Sigmoid colon (tissue), 7 donors: ENCODE data around the gene SYNC. TPM values are rescaled to one million over a fixed set of nuclear protein-coding genes. Genes with fewer than 3 reads are reported as not detected.
A peak's percentile ranks its signal among the peaks of the same experiment; 100 is the strongest.
"Not testable (repeated sequence)": the region's sequence is repeated elsewhere in the genome, so short reads cannot be mapped to it uniquely, and the experiment has no call there.

ENCODE experiments used
- DNase-seq: peaks from one replicate; pipeline ENCODE4 v3.0.0-alpha.2; 2019
- H3K27ac ChIP-seq, 4 donors: fragments of 200-600 bp; sonication (generic); one replicate each; pipeline ENCODE4 v1.5.1; 2016 to 2019; ENCODE audit warnings: mild to moderate bottlenecking in 1 of 4
- H3K27me3 ChIP-seq, 3 donors: fragments of 200-600 bp; sonication (generic); one replicate each; pipeline ENCODE4 v1.5.1; 2019; ENCODE audit warnings: mild to moderate bottlenecking in 1 of 3
- H3K36me3 ChIP-seq, 4 donors: fragments of 200-600 bp; sonication (generic); one replicate each; pipeline ENCODE4 v1.5.1; 2016 to 2019
- H3K4me1 ChIP-seq, 4 donors: fragments of 200-600 bp; sonication (generic); one replicate each; pipeline ENCODE4 v1.5.1; 2017 to 2019
- H3K4me3 ChIP-seq, 4 donors: fragments of 200-600 bp; sonication (generic); one replicate each; pipeline ENCODE4 v1.5.1; 2017 to 2019; ENCODE audit warnings: mild to moderate bottlenecking in 2 of 4, moderate library complexity in 1 of 4
- H3K9me3 ChIP-seq, 4 donors: fragments of 200-600 bp in 3 of 4; sonication (generic) in 3 of 4; one replicate each; pipeline versions ENCODE4 v1.5.1 to v1.6.1; 2013 to 2019
- EP300 ChIP-seq, 4 donors: sonication (generic); formaldehyde crosslinking; IDR thresholded peaks; one replicate each; pipeline ENCODE4 v1.6.1; 2017; ENCODE audit warnings: antibody characterized with exemption in 4 of 4
- POLR2A ChIP-seq, 2 donors: fragments of 450-650 bp; IDR thresholded peaks; one replicate each; pipeline ENCODE4 v1.6.1; 2016; ENCODE audit warnings: antibody characterized with exemption in 2 of 2, mild to moderate bottlenecking in 2 of 2, moderate library complexity in 2 of 2
- POLR2AphosphoS5 ChIP-seq, 4 donors: sonication (generic); formaldehyde crosslinking; IDR thresholded peaks; one replicate each; pipeline ENCODE4 v1.6.1; 2017; ENCODE audit warnings: antibody characterized with exemption in 4 of 4
- WGBS, 2 donors: extraction: QIAGEN DNeasy Blood & Tissue Kit; methylation state at CpG; one replicate each; pipeline ENCODE4 v1.1.7; 2013; 5-methylcytosine and 5-hydroxymethylcytosine counted together
- intact Hi-C: fragments of 100-400 bp; cut with DNase I; formaldehyde crosslinking; loops from one replicate; pipeline ENCODE4 v1.15.1; 2023
- polyA plus RNA-seq, 3 donors: library from polyadenylated mRNA; stranded (reverse); fragments of 200-250 nt; gene quantifications; one replicate each; pipeline ENCODE4 v1.2.3, GENCODE V29; 2013
- total RNA-seq, 4 donors: library from RNA; depleted of rRNA; stranded (reverse); fragments of >200 nt; gene quantifications; one replicate each; pipeline ENCODE4 v1.1.0, GENCODE V29; 2016
- TF ChIP-seq, protein P1 (sequence below), 4 experiments: fragments of 450-650 bp in 3 of 4; fragments of 200-600 bp in 1 of 4; IDR thresholded peaks; one replicate each; pipeline ENCODE4 v1.5.1; 2016 to 2019; ENCODE audit warnings: antibody characterized with exemption in 4 of 4, mild to moderate bottlenecking in 3 of 4, moderate library complexity in 2 of 4
- donor health status: healthy with polysubstance abuse.
- donor health status: Bipolar disorder and iron deficiency.
- donor health status: healthy.

SYNC gene
- total and polyA plus RNA-seq, 7 donors, result 6.9 to 87.5 (median 22.5) TPM

DNA sequence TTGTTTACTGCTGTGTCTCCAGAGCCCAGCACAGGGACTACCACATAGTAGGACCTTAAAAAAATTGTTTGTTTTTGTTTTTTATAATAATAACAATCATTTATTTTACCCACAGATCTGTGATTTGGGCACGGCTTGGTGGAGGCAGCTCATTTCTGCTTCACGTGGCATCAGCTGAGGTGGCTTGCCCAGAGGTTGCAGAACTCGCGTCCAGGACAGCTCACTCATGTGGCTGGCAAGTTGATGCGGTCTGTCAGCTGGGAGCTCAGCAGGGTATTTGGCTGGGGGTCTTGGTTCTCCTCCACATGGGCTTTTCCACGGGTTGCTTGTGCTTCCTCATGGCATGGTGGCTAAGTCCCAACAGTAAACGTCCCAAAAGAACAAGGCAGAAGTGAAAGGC lies 2.9 kb upstream of the SYNC start:
- 92 to 94% methylated on average over 7 of the region's 7 CpGs for WGBS, 2 donors
- no peak for DNase-seq
- no peak for TF ChIP-seq EP300 (IDR thresholded peaks at IDR 0.05)
- TF ChIP-seq POLR2AphosphoS5 (IDR thresholded peaks at IDR 0.05), result no peak
- TF ChIP-seq, protein P1, sequence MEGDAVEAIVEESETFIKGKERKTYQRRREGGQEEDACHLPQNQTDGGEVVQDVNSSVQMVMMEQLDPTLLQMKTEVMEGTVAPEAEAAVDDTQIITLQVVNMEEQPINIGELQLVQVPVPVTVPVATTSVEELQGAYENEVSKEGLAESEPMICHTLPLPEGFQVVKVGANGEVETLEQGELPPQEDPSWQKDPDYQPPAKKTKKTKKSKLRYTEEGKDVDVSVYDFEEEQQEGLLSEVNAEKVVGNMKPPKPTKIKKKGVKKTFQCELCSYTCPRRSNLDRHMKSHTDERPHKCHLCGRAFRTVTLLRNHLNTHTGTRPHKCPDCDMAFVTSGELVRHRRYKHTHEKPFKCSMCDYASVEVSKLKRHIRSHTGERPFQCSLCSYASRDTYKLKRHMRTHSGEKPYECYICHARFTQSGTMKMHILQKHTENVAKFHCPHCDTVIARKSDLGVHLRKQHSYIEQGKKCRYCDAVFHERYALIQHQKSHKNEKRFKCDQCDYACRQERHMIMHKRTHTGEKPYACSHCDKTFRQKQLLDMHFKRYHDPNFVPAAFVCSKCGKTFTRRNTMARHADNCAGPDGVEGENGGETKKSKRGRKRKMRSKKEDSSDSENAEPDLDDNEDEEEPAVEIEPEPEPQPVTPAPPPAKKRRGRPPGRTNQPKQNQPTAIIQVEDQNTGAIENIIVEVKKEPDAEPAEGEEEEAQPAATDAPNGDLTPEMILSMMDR (IDR thresholded peaks at IDR 0.05), result no peak
- TF ChIP-seq POLR2A (IDR thresholded peaks at IDR 0.05), result no peak
- H3K9me3 ChIP-seq, result no peaks in the 10 kb centered on the region
- H3K4me3 ChIP-seq, result no peak overlapping the region
- no peaks in the 10 kb centered on the region for H3K27me3 ChIP-seq
- peak overlapping the region; percentile 54 to 95 (median 75) for H3K27ac ChIP-seq
- H3K36me3 ChIP-seq, result no peaks in the 10 kb centered on the region
- peaks cover 0 to 49% (median 45%) of the 10 kb centered on the region in 4 donors for H3K4me1 ChIP-seq
- intact Hi-C loops, result no loop called here

DNA sequence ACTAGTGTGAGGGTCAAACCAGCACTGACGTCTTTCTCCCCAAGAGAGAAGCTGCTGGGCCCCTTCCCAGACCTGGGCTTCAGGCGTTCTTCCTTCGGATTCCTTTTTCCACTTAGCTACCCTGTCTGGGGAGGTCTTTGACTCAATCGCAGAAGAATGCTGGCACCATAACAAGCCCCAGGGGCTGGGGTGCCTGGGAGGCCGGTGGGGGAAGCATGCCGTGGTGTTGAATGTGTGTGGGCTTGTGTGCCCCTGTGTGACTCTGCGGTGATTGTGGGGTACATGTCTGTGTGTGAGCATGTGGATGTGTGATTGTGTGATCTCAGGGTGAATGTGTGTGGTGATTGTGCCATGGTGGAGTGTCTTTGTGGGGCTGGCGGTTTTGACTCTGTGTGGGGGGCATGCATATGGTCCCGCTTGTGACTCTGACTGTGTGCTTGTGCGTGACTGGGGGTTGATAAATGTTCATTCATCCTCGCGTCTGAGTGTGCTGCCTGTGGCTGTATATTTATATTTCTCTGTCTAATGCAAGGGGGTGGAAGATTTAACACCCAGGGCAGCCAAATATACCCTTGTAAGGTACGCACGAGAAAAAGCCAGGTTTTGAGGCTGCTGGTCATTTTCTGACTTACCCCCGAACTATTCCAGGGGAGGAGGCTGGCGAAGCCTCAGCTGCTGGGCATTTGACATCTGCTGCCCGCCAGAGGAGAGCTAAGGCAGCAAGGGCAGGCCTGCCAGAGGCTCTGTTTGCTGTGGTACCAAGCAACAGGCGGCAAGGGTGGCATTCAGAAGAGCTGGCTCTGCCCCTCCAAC lies 1.1 kb upstream of the SYNC start:
- H3K36me3 ChIP-seq, result no peaks in the 10 kb centered on the region
- H3K27me3 ChIP-seq, result no peaks in the 10 kb centered on the region
- H3K4me1 ChIP-seq, result peaks cover 0 to 59% (median 46%) of the 10 kb centered on the region in 4 donors
- no peaks in the 10 kb centered on the region for H3K9me3 ChIP-seq
- DNase-seq, result peak; percentile 77
- peak overlapping the region; percentile 60 to 87 (median 74) for H3K4me3 ChIP-seq
- peak overlapping the region; percentile 86 to 95 (median 93) for H3K27ac ChIP-seq
- WGBS, 2 donors, result 60 to 65% methylated on average over 18 of the region's 18 CpGs
- intact Hi-C loops, result loop anchor here (5.0 kb wide), 1 partner anchor 51 kb away; the partner anchor contains the start of genes RBBP4 and ZBTB8OS
- TF ChIP-seq EP300 (IDR thresholded peaks at IDR 0.05) (peak in 1 of 4 donors; percentile 57), POLR2AphosphoS5 (IDR thresholded peaks at IDR 0.05) (peak; percentile 21 to 66 (median 30)), POLR2A (IDR thresholded peaks at IDR 0.05) (no peak)
- TF ChIP-seq, protein P1 (IDR thresholded peaks at IDR 0.05), result no peak

DNA sequence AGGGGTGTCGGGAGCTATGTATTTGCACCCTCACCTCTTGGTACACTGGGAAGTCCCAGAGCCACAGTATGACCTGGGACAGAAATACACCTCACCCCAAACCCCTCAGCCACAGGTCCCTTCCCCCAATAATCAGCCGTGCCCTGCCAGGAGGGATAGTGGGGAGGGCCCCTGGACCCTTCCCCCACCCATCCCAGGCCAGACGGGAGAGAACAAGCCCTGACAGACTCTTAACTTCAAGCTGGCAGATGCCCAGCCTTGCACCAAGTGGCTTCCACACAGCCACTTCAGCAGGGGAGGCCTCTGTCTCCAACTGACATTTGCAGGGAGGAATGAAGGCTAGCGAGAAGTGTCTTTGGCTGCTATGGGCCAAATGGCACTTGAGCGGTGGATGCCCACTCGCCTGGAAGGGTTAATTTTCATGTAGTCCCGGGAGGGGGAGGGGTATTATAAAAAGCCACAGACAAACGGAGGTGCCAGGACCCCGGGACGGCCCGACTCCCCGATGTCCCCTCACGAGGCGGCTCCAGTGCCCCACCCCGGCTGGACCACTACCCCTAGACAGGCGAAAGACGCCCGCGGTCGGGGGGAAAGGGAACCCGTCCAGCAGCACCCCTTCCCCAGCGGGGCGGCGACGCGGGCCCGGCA lies 495 bp downstream of the SYNC start:
- intact Hi-C loops, result loop anchor here (5.0 kb wide), 1 partner anchor 50 kb away; the partner anchor contains the start of genes RBBP4 and ZBTB8OS
- no peaks in the 10 kb centered on the region for H3K36me3 ChIP-seq
- peaks cover 0 to 59% (median 46%) of the 10 kb centered on the region in 4 donors for H3K4me1 ChIP-seq
- DNase-seq, result peak; percentile 74
- H3K4me3 ChIP-seq, result peak overlapping the region; percentile 60 to 87 (median 74)
- no peak for TF ChIP-seq POLR2A (IDR thresholded peaks at IDR 0.05)
- no peak for TF ChIP-seq EP300 (IDR thresholded peaks at IDR 0.05)
- TF ChIP-seq, protein P1 (IDR thresholded peaks at IDR 0.05), result no peak
- TF ChIP-seq POLR2AphosphoS5 (IDR thresholded peaks at IDR 0.05), result peak in 1 of 4 donors; percentile 4
- no peaks in the 10 kb centered on the region for H3K9me3 ChIP-seq
- H3K27me3 ChIP-seq, result no peaks in the 10 kb centered on the region
- H3K27ac ChIP-seq, result peak overlapping the region; percentile 86 to 95 (median 93)
- WGBS, 2 donors, result 9 to 17% methylated on average over 27 of the region's 27 CpGs

DNA sequence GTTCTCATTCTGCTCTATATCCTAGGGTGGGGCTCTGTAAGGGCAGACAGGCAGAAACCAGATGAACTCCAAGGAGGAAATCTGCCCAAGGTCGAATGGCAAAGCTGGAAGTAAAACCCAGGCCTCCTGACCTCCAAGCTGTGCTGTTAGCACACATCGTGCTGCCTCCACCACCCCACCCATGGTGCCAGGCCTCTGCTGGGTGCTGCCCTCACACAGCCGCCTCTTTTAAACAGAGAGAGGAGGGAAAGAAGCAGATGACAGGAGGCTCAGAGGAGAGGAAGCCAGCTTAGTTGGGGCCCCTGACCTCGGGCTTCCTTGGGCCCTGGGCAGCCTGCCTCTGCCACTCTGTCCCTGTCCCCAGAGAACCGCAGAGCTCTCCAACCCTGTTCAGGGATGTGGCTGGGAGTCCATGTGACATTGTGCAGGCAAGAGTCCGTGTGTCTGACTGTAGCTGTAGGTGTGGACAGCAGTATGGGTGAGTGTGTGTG lies 1.1 kb downstream of the SYNC start:
- Histone ChIP-seq H3K4me3 (peak overlapping the region; percentile 60 to 87 (median 74)), H3K36me3 (peaks cover 0 to 5% (median 0%) of the 10 kb centered on the region in 4 donors), H3K27ac (peak overlapping the region; percentile 86 to 95 (median 93)), H3K9me3 (no peaks in the 10 kb centered on the region), H3K27me3 (no peaks in the 10 kb centered on the region), H3K4me1 (peaks cover 0 to 54% (median 43%) of the 10 kb centered on the region in 4 donors)
- intact Hi-C loops, result loop anchor here (5.0 kb wide), 1 partner anchor 49 kb away; the partner anchor contains the start of genes RBBP4 and ZBTB8OS
- peak in 1 of 2 donors; percentile 26 for TF ChIP-seq POLR2A (IDR thresholded peaks at IDR 0.05)
- no peak for TF ChIP-seq POLR2AphosphoS5 (IDR thresholded peaks at IDR 0.05)
- no peak for DNase-seq
- WGBS, 2 donors, result 15 to 51% methylated on average over 6 of the region's 6 CpGs

DNA sequence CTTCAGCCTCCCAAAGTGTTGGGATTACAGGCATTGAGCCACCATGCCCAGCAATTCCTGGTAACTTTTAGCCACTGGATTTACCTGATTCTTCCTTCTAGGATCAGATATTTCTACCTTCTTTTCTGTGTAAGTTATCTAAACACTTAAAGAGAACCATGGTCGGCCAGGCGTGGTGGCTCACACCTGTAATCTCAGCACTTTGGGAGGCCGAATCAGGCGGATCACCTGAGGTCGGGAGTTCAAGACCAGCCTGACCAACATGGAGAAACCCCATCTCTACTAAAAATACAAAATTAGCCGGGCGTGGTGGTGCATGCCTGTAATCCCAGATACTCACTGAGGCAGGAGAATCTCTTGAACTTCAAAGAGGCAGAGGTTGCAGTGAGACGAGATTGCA lies 5.6 kb downstream of the SYNC start:
- peak overlapping the region in 2 of 4 donors; percentile 74 to 95 for H3K27ac ChIP-seq
- intact Hi-C loops, H3K4me3 ChIP-seq, H3K27me3 ChIP-seq, H3K9me3 ChIP-seq, DNase-seq: not testable (repeated sequence)
- peaks cover 0 to 15% (median 0%) of the 10 kb centered on the region in 4 donors for H3K36me3 ChIP-seq
- WGBS, 2 donors, result 95 to 96% methylated on average over 8 of the region's 8 CpGs
- H3K4me1 ChIP-seq, result peaks cover 0 to 68% (median 46%) of the 10 kb centered on the region in 4 donors
